GM12873 (cell line): Measurements from ENCODE around the gene HABP2.

Experiments
- TF ChIP-seq, protein P1 (sequence below): IDR thresholded peaks from 2 replicates; pipeline ENCODE4 v1.5.1; 2012; ENCODE audit warnings: low read depth, mild to moderate bottlenecking, moderate library complexity, low read length, control low read depth; ENCODE audit not compliant: insufficient read depth; ENCODE audit errors: missing control alignments

HABP2 gene

DNA sequence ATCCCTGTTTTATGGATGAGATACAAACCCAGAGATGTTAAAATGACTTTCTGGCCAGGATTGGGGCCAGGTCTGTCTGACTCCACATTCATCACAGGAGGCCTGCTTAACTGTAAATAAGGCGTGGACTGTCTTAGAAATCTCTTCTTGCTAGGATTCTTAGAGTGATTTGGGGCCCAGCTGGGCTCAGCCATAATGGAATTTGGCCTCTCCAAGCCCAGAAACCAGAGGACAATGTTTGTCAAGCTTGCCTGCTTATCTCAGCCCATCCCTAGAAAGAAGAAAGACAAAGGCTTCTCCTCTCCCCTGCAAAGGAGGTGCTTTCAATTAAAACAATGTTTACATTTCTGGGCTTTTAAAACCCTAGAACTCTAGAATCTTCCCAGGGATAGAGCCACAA, 2.9 kb downstream of the HABP2 start:
- TF ChIP-seq, protein P1, sequence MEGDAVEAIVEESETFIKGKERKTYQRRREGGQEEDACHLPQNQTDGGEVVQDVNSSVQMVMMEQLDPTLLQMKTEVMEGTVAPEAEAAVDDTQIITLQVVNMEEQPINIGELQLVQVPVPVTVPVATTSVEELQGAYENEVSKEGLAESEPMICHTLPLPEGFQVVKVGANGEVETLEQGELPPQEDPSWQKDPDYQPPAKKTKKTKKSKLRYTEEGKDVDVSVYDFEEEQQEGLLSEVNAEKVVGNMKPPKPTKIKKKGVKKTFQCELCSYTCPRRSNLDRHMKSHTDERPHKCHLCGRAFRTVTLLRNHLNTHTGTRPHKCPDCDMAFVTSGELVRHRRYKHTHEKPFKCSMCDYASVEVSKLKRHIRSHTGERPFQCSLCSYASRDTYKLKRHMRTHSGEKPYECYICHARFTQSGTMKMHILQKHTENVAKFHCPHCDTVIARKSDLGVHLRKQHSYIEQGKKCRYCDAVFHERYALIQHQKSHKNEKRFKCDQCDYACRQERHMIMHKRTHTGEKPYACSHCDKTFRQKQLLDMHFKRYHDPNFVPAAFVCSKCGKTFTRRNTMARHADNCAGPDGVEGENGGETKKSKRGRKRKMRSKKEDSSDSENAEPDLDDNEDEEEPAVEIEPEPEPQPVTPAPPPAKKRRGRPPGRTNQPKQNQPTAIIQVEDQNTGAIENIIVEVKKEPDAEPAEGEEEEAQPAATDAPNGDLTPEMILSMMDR: no peak

DNA sequence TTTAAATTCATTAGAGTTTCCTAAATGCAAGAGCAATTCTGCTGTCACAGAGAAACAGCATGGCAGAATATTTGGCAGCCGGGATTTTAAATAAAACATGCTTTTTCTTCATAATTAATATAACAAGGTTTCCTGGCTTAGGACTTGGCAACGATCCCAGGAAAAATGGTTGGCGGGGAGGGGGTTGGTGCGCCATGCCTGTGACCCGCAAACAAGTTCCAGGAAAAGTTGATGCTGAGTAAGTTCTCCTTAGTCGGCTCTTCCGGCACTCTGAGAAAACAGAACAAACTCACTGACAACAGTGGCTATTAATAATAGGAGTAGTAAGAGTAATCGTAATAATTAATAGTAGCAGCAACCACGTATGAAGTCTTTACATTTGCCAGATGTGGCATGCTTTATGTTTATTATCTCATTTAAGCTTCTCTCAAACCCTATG, 4.6 kb downstream of the HABP2 start:
- TF ChIP-seq, protein P1: no peak

DNA sequence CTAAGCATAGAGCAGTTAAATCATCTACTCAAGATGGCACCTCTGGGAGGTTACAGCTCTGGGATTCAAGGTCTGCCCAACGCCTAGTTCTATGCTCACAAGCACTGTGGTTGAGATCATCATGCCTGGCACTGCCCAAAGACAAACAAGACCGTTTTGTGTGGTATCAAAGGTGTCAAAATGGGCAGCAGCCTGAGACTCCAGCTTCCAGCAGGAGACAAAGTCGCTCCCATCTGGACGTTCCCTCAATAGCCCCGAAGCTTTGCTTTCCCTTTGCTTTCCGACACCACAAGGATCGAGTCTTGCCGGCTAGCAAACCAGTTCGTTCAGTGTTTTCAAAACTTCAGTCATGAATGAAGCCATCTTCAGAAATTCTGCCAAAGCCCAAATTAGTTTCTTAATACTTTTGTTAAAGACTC, 5.1 kb downstream of the HABP2 start:
- TF ChIP-seq, protein P1: no peak

DNA sequence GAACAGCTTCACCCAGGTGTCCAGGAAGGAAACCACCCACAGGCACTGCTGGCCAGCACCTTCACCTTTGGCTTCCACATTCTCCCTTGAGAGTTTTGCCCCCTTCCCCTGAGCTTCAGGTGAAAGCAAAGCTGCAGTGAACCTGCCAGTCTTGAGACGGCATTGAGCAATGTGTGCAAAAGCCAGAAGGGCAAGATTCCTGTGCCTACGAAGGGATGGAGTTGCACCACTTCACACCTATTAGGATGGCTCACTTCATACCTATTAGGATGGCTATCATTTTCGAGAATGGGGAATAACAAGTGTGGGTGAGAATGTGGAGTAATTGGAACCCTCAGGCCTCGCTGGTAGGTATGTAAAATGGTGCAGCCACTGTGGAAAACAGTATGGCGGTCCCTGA, 7.2 kb downstream of the HABP2 start:
- TF ChIP-seq, protein P1: no peak

DNA sequence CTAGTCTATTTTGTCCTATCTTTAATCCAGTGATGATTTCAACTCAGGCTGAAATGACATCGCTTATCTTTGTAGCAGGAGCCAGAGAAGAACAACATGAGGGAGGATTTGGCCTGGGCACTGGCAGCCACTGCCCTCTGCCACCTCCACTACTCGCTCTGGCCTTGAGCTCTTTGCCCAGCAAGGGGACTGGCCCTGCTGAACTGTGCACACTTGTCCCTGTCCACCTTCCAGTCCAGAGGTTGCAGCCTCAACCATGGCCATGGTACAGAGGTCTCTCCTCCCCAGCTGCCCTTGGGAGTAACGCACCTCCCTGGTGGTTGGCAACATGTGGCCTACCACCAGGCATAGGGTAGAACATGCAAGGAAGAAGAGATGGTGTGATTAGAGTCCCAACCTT, 8.4 kb downstream of the HABP2 start:
- TF ChIP-seq, protein P1: no peak

DNA sequence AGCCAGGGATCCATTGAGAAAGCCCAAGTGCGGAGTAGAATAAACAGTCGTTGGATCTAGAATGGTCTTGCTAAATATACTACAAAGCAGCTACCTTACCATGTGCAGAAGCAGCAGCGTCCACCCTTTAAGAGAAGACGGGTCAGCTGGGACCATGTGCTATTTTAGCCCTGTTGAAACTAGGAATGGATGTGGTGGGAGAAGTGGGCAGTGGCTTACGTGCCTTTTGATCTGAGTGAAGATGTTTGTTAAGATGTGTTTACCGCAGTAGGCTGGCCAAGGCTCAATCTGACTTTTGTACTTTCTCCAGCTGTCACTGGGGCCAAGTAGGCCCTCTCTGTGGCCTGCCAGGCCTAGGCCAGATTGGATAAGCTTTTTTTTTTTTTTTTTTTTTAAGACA, 9.2 kb downstream of the HABP2 start:
- TF ChIP-seq, protein P1: no peak

DNA sequence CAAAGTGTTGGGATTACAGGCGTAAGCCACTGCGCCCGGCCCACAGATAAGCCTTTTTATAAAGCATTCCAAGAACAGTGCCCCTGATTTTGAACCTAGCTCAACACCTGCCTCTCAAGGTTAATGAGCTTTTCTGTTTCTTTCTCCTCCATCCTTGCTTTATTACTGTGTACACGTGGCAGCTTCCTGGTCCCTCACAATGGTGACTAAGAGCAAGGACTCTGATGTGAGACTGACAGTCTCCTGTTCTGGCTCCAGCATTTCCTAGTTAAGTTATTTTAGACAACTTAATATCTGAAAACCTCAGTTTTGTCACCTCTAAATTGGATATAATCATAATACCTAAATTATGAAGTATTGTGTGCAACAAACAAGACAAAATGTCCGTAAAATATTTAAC, 9.9 kb downstream of the HABP2 start:
- TF ChIP-seq, protein P1: no peak
